Uterus (tissue), 2 donors: ENCODE data around the gene SDSL.

ENCODE experiments used
- POLR2A ChIP-seq, 2 donors: fragments of 450-650 bp; IDR thresholded peaks; one replicate each; pipeline ENCODE4 v1.6.1; 2016; ENCODE audit warnings: antibody characterized with exemption in 2 of 2, mild to moderate bottlenecking in 1 of 2, moderate library complexity in 1 of 2
- TF ChIP-seq, protein P1 (sequence below), 4 experiments: fragments of 200-600 bp in 2 of 4; fragments of 450-650 bp in 2 of 4; sonication (generic) in 2 of 4; IDR thresholded peaks; one replicate each; pipeline ENCODE4 v1.5.1; 2016 to 2019; ENCODE audit warnings: antibody characterized with exemption in 4 of 4, mild to moderate bottlenecking in 2 of 4, moderate library complexity in 1 of 4

- TF ChIP-seq POLR2A (IDR thresholded peaks at IDR 0.05), result no peak
- TF ChIP-seq, protein P1, sequence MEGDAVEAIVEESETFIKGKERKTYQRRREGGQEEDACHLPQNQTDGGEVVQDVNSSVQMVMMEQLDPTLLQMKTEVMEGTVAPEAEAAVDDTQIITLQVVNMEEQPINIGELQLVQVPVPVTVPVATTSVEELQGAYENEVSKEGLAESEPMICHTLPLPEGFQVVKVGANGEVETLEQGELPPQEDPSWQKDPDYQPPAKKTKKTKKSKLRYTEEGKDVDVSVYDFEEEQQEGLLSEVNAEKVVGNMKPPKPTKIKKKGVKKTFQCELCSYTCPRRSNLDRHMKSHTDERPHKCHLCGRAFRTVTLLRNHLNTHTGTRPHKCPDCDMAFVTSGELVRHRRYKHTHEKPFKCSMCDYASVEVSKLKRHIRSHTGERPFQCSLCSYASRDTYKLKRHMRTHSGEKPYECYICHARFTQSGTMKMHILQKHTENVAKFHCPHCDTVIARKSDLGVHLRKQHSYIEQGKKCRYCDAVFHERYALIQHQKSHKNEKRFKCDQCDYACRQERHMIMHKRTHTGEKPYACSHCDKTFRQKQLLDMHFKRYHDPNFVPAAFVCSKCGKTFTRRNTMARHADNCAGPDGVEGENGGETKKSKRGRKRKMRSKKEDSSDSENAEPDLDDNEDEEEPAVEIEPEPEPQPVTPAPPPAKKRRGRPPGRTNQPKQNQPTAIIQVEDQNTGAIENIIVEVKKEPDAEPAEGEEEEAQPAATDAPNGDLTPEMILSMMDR (IDR thresholded peaks at IDR 0.05), result no peak
Observed at GRCh38 chr12:113396200-113396599, 26.0 kb upstream of the SDSL start.
